Measurements from ENCODE around the gene SLC22A6.
"Not testable (repeated sequence)": the region's sequence is repeated elsewhere in the genome, so short reads cannot be mapped to it uniquely, and the experiment has no call there.

The SLC22A6 gene

GRCh38 chr11:62988276-62988675 lies 3.5 kb upstream of the SLC22A6 start:
- DNase-seq (ENCODE audit: extremely low spot score, insufficient read length, low read depth) (no peak), FAIRE-seq (no peak)

- no peak for FAIRE-seq
- no peak for DNase-seq (ENCODE audit: extremely low spot score, insufficient read length, low read depth)
These were observed 429 bp upstream of the SLC22A6 start for GRCh38 chr11:62985041-62985750.

GRCh38 chr11:62983536-62984199 lies 1.1 kb downstream of the SLC22A6 start:
- no peak for FAIRE-seq
- no peak for DNase-seq (ENCODE audit: extremely low spot score, insufficient read length, low read depth)

GRCh38 chr11:62981743-62982142 lies 3.0 kb downstream of the SLC22A6 start:
- no peak for DNase-seq (ENCODE audit: extremely low spot score, insufficient read length, low read depth)
- no peak for FAIRE-seq

- DNase-seq (ENCODE audit: extremely low spot score, insufficient read length, low read depth) = no peak
These were observed 4.5 kb downstream of the SLC22A6 start for GRCh38 chr11:62980133-62980760.

GRCh38 chr11:62976109-62976508 lies 8.7 kb downstream of the SLC22A6 start:
- FAIRE-seq = no peak
- DNase-seq (ENCODE audit: extremely low spot score, insufficient read length, low read depth) = no peak

More at GRCh38 chr11:62980133-62980760, 4.5 kb downstream of the SLC22A6 start:
- no peak for FAIRE-seq

GRCh38 chr11:62974848-62975522 lies 9.8 kb downstream of the SLC22A6 start:
- FAIRE-seq (no peak), DNase-seq (ENCODE audit: extremely low spot score, insufficient read length, low read depth) (no peak)

- DNase-seq (ENCODE audit: extremely low spot score, insufficient read length, low read depth) = no peak
- no peak for FAIRE-seq
These were observed 19.2 kb downstream of the SLC22A6 start for GRCh38 chr11:62965574-62965973.

- no peak for DNase-seq (ENCODE audit: extremely low spot score, insufficient read length, low read depth)
- FAIRE-seq = no peak
These were observed 22.4 kb downstream of the SLC22A6 start for GRCh38 chr11:62962391-62962790.

- no peak for FAIRE-seq
- no peak for DNase-seq (ENCODE audit: extremely low spot score, insufficient read length, low read depth)
These were observed 23.7 kb downstream of the SLC22A6 start for GRCh38 chr11:62961017-62961570.

GRCh38 chr11:62959422-62959980 lies 25.3 kb downstream of the SLC22A6 start:
- FAIRE-seq = no peak
- no peak for DNase-seq (ENCODE audit: extremely low spot score, insufficient read length, low read depth)

- no peak for DNase-seq (ENCODE audit: extremely low spot score, insufficient read length, low read depth)
- no peak for FAIRE-seq
These were observed 26.0 kb downstream of the SLC22A6 start for GRCh38 chr11:62958547-62959421.

GRCh38 chr11:62957147-62957546 lies 27.6 kb downstream of the SLC22A6 start:
- DNase-seq (ENCODE audit: extremely low spot score, insufficient read length, low read depth) = no peak
- no peak for FAIRE-seq

GRCh38 chr11:62954478-62954877 lies 30.3 kb downstream of the SLC22A6 start:
- no peak for FAIRE-seq
- no peak for DNase-seq (ENCODE audit: extremely low spot score, insufficient read length, low read depth)

- DNase-seq (ENCODE audit: extremely low spot score, insufficient read length, low read depth) (no peak), FAIRE-seq (no peak)
These were observed 31.0 kb downstream of the SLC22A6 start for GRCh38 chr11:62953811-62954210.

GRCh38 chr11:62948765-62949320 lies 35.9 kb downstream of the SLC22A6 start:
- FAIRE-seq = no peak

GRCh38 chr11:62945538-62945937 lies 39.2 kb downstream of the SLC22A6 start:
- DNase-seq (ENCODE audit: extremely low spot score, insufficient read length, low read depth); FAIRE-seq: not testable (repeated sequence)

More at GRCh38 chr11:62948765-62949320, 35.9 kb downstream of the SLC22A6 start:
- DNase-seq (ENCODE audit: extremely low spot score, insufficient read length, low read depth) = no peak

- FAIRE-seq = not testable (repeated sequence)
These were observed 47.2 kb downstream of the SLC22A6 start for GRCh38 chr11:62937528-62937927.

GRCh38 chr11:62934496-62934785 lies 50.3 kb downstream of the SLC22A6 start:
- FAIRE-seq = no peak
- no peak for DNase-seq (ENCODE audit: extremely low spot score, insufficient read length, low read depth)

More at GRCh38 chr11:62937528-62937927, 47.2 kb downstream of the SLC22A6 start:
- not testable (repeated sequence) for DNase-seq (ENCODE audit: extremely low spot score, insufficient read length, low read depth)
